Activated CD4-positive, alpha-beta T cell treated with anti-CD3 and anti-CD28 coated beads for 24 hours (primary cell): ENCODE measurements around the gene RNF130.

Experiments used
- DNase-seq, 2 donors: peaks; one replicate each; pipeline ENCODE4 v3.0.0-alpha.2; 2020; ENCODE audit warnings: low read depth in 2 of 2

Gene RNF130, protein sequence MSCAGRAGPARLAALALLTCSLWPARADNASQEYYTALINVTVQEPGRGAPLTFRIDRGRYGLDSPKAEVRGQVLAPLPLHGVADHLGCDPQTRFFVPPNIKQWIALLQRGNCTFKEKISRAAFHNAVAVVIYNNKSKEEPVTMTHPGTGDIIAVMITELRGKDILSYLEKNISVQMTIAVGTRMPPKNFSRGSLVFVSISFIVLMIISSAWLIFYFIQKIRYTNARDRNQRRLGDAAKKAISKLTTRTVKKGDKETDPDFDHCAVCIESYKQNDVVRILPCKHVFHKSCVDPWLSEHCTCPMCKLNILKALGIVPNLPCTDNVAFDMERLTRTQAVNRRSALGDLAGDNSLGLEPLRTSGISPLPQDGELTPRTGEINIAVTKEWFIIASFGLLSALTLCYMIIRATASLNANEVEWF

DNA sequence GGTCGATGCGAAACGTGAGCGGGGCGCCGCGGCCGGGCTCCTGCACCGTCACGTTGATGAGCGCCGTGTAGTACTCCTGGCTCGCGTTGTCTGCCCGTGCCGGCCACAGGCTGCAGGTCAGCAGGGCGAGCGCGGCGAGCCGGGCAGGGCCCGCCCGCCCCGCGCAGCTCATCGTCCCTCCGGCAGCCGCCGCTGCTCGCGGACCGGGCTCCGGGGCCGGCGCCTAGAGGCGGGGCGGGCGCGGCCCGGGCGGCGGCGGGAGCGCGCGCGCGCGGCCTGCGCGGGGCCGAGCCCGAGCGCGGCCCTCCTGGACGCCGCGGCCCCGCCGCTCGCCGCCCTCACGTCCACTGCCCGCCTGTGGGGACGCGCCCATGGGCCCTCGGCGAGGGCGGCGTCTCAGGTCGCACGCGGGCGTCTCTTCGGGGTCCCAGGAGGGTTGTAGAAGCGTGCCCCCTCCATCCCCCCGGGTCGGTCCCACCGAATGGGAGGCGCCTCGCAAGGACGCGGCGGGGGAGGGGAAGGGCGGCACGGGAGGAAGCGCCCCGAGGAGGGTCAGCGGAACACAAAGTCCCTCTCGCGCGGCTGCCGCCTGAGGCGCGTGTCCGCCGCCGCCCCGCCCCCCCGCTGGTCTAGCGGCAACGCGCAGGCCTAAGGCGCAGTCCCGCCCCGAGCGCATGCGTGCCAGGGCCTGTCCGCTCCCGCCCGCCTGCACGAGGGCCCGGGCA lies at the start of gene RNF130:
RNF130 (minus strand) TSS at position 229 of the 725 bp plus-strand sequence; CDS start at position 172, 57 bp downstream.
- peak; percentile 82 to 83 for DNase-seq

DNA sequence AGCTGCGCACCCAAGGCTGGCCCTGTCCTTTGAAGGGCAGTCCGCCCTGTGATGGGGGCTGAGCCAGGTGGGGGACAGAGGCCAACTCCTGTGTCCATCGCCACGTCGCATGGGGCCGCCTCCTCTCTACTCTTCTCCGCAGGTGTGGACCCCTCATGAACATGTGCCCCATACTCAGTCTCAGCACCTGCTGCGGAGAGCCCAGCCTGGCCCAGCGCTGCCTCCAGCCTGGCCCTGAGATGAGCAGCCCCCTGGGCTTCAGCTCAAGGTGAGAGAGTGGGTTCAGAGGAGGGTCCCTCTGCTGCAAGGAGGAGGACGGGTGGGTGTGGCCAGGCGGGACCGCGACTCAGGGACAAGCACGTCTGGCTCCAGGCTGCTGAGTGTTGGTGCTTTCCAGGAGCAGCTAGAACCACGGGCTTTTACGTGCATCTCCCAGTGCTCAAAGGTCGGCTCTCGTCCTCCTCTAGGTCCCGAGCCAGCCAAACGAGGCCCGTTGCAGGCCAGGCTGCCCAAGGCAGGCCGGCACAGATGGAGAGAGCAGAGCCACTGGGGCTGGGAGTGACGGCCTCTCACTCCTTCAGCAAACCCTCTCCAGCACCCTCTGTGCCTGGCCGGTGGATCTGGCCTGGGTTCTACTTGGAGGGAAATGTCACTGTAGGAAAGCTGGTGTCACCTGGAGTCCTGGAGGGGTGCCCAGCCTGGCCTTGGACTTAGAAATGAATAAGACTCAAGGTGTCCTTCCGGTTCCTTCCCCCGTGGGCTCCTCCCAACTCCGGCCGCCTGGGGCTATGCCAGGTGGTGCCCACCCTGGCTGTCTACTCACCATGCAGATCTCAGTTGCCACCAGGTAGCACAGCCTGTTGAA lies 48.9 kb upstream of the RNF130 start:
- DNase-seq = no peak

DNA sequence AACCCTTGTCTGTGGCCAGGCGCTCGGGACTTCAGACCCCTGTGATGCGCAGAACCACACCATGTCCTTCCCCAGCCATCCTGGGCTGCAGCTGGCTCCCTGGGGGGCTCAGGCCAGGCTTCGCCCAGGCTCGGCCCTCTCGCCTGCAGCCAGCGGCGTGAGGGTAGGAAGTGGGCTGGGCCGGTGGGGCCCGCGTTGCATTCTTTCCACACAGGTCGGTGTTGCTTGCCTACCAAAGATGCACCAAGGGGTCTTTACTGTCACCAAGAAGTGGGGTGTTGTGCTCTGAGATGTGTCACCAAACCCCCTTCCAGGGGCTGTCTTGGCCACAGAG lies 48.3 kb upstream of the RNF130 start:
- DNase-seq = no peak

DNA sequence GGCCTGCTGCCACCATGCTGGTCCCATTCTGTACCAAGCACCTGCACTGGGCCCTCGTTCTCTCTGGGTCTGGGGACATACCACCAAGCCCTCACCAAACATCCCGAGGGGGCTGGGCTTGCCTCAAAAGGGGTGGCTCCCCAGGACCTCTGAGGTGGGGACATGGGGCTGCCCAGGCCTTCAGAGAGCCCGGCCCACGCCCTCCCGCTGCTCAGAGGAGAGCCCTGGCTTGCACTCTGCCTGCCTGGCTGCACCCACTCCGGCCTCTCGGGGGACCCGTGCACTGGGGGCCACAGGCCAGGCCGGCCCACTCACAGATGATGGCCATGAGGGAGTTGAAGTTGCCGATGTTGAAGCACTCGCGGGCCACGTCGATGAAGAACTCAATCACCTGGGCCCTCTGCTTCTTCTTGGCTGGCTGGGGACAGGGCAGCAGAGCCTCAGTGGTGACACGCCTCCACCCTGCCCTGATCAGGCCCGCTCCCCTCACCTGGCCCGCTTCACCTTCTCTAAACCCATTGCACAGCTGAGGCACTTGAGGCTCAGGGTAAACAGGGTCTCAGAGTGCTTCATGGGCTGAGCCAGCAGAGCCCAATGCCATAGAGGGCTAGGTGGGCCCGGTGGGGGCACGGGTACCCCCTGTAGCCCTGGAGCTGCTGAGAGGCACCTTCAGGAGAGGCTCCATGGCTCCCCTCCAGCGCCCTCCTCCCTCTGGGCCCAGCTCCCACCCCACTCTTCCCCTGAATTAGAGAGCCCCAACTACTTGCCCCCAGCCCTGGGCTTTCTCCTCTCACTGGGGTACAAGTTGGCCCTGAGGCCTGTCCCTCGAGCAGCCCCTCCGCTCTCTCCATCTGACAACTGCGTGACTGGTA lies 47.7 kb upstream of the RNF130 start:
- no peak for DNase-seq

DNA sequence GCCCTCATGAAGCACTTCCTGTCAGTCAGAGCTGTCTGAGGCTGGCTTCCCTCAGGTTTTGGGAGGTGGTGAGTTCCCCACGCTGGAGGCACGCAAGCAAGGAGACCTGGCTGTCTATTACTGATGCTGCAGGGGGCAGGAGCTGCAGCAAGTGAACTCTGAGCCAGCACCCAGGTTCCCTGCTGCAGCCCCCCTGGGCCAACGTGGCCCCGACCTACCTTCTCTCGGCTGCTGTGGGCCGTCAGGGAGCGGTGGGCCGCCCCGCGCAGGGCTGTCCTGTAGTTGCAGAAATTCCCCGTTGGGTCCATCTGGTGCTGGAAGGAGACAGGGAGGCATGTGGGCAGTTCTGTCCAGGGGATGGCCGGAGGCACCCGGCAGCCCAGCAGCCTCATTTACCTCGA lies 46.8 kb upstream of the RNF130 start:
- DNase-seq = no peak

DNA sequence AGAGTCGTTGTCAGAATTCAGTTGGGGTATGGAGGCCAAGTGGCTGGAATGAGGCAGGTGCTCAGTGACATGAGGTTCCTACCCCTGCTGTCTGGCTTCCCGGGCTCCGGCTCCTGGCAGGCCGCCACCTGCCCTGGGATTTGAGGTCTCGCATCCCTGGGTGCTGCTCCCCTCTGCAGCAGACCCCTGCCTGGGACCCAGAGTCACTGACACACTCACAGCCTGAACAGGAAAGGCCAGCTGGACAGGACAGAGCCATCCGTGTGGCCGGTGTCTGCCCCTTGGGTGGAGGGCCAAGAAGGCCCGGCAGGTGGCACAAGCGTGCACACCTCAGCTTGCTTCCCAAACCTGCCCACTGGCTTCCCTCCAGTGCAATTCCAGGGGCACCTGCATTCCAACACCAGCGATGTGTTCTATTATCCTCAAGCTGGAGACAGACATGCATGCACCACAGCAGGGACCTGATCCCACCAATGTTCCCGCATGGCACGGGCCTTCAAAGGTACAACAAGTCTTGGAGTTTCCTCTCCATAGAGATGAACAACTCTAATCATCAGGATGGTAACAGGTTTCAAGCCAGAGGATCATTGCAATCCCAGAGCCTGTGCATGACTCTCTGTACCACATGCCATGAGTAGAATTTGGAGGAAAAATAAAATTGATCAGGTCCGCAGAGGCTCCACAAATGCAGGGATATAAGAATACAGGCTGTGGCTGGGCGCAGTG lies 45.6 kb upstream of the RNF130 start:
- DNase-seq = no peak

DNA sequence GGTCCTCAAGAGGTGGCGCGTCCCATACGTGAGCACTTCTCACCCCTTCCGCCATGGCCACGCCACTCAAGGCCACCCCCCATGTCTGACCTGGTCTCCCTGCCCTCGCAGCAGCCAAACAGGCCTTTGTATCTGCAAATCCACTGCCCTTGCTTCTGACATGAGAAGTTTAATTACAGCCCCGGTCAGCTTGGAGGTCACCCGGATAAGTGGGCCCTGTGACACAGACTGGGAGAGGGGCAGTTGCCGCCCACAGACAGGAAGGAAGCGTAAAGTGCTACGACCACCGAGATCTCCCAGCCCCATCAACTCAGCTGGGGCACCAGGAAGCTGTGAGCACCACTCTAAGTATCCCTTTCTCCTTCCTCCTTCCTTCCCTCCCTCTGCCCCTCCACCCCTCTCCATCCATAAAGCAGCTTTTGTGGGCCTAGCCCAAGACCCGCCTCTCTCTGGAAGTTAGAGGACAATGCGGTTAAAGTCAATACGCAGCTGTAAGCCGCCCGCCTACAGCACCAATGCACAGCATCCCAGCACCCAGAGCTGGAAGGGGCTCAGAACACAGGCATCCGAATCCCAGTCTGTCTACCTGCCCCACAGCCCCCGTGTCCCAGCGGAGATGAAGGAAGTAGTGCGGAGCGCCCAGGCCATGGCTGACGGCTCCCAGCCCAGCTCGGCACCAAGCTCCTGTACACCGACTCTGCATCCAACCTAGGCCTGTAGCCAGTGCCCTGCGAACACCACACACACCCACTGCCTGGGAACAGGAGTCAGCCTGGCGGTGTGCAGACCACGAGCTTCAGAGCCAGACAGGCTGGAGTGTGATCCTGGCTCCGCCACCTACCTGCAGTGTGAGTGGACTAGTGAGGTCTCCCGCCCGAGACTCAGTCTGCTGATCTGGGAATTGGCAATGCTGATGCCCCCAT lies 44.8 kb upstream of the RNF130 start:
- DNase-seq = no peak

DNA sequence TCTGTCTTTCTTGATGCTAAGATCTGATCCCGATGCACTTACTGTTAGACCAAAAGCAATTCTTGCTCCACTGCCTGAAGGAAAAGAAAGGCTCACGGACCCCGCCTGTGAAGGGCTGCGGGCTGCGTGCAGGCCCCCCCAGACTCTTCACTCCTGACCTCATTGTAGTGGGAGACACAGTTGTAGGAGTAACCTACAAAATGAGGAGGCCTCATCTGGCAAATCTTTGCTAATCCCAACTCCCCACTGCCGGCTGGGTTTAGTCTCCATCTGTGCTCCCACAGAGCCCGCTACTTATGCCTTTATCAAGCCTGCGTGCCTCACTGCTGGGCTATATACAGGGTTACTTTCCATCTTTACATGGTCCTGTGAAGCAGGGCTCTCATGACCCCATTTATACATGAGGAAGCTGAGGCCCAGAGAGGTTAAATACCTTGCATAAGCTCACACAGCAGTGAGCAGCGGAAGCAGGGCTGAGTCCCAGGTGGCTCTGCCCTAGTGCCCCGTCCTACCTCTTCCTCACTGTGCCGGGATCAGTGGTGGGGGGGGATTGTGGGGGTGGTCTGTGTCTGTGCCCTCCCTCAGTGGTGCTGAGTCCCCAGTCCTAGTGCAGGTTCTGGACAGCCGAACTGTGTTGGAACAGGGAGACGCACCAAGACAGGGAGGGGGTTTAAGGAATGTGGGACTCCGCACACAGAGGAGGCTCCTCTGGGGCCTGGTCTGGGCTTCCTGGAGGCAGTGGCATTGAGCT lies 43.9 kb upstream of the RNF130 start:
- DNase-seq = no peak

DNA sequence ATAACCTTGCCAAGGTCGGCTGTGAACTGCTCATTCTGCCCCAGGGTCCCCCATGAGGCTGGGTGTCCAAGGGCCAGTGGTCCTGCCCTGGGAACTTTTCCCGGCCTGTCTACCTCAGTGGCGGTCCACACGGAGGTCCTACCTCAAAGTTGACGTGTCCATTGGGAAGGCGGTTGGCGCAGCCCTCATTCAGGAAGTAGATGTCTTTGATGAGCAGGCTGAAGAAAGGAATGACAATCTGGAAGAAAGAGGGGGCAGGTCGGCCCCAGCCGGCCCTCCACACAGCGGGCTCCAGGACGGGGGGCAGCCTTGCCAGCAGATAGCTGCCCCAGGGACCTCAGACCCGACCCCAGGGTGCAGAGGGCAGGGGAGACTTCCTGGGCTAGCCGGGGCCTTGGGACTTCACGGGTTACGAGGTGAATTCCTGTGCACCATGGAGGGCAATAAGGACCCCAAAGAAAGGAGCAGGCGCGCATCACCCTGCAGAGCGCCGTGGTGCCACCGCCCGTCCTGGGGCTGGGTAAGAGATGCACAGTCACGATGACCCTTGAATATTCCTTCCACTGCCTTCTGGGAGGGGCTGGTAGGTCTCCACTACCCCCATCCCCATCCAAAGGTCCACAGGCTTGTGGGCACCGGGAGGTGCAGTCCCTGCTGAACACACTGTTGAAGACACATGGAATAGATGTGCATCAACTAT lies 42.9 kb upstream of the RNF130 start:
- no peak for DNase-seq

DNA sequence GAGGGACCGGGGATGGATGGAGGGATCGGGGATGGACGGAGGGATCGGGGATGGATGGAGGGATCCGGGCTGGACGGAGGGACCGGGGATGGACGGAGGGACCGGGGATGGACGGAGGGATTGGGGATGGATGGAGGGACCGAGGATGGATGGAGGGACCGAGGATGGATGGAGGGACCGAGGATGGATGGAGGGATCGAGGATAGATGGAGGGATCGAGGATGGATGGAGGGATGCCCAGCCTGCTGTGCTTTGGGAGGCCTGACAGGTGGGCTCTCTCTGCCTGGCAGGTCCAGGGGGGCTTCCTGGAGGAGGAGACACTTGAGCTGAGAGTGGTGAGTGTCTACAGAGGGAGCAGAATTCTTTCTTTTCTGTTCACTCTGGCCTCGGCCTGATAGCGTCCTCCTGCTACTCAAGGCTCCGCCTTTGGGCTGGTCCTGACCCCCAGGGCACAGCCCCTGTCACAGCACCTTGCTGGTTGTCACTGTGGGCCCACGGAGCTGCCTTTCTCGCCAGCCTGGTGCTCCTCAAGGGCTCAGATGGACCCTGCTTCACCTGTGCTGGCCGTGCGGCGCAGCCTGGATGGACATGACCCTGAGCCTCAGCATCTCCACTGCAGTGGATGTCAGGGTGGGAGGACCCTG lies 42.2 kb upstream of the RNF130 start:
- DNase-seq = no peak

DNA sequence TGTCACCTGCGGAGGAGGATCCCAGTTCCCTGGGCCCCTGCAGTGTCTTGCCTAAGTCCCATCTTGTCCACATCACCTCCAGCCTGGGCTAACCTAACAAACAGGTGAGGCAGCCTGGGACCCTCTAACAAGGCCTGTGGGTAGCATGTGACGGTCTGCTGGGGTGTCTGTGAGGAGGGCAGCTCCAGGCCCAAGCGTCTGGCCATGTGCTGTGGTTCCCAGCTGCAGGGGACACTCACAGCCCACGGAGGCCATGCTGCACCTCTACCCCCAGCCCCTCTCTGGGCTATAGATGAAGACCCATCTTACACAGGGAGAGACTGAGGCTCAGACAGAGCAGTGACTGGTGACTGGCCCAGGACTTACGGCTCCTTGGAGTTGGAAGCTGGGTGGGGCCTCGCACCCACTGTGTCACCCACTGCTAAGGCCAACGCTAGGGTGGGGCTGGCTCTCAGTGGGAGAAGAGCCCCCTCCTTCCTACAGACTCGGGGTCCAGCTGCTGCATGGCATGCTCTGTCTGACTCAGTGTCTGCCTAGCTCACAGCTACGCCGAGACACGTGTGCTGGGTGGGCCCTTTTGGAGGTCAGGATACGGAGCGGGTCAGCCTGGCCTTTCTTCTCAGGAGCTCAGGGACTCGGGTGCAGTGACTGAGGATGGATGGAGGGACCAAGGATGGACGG lies 40.8 kb upstream of the RNF130 start:
- DNase-seq = no peak

DNA sequence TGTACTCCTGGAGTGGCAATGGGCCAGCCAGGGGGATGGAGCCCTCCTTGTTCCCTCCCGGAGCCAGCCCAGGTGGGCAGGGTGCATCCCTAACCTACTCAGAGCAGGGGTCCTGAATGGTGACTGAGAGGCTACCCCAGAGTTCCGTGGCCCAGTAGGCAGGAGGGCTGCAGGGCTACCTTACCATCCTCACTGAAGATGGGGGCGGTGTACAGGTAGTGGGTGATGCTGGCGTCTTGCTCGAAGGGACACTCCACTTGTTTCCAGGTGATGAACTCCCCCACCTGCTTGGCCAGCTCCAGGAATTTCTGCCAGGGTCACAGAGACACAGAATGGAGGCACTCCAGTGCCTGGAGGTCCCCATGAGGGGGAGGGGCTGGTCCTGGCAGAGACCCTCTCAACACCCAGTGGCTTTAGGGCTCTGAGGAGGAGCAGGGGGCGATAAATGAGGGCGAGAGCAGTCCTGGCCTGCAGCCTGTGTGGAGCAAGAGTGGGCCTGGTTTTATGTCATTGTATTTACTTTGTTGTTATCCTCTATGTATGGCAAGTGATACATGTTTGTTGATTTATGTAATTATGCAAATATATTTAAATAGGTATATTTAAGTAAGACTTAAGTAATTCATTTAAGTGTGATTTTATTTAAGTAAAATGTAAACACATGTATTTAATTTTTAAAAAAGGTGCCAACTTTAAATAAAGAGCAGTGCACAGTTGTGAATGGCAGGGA lies 39.9 kb upstream of the RNF130 start:
- DNase-seq = no peak

DNA sequence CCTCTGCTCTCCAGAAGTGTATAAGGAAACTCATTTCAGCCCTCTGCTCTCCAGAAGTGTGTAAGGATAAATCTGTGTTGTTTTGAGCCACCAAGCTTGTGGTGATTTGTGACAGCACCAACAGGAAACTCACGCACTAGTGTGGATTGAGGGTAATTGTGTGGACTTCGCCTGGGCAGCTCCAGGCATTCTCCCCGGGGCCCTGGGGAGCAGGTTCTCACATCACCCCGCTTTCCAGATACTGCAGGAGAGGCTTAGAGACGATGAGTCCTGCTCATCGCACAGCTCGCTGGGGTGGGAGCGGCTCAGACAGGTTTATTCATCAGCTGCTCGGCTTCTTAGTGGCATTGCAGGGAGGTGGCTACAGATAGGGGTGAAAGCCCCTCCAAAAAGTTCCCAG lies 38.4 kb upstream of the RNF130 start:
- no peak for DNase-seq

DNA sequence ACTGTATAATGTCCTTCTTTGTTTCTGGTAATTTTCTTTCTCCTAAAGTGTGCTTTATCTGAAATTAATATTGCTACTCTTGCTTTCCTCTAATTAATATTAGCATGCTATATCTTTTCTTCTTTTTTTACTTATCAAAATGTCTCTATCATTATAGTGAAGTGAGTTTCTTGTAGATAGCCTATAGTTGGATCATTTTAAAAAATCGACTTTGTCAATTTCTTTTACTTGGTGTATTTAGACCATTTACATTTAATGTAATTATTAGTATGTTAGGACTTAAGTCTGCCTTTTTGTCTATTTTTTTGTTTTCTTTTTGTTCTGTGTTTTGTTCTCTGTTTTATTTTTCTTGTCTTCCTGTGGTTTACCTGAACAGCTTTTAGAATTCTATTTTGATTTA lies 35.4 kb upstream of the RNF130 start:
- DNase-seq = no peak

DNA sequence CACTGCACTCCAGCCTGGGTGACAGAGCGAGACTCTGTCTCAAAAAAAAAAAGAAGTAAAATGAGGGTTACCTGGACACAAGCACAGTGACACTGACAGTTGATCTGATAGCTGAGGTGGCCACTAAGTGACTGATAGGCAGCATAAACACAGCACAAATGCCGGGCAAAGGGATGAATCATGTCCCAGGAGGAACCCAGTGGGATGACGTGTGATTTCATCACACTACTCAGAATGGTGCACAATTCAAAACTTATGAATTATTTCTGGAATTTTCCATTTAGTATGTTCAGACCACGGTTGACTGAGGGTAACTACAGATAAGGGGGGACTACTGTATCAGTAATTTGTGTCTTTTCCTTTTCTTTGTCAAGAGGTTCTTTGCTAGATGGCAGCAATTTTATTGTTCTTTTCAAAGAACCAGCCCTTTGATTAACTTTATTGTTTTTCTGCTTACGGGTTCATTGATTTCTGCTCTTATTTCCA lies 34.3 kb upstream of the RNF130 start:
- DNase-seq = no peak

DNA sequence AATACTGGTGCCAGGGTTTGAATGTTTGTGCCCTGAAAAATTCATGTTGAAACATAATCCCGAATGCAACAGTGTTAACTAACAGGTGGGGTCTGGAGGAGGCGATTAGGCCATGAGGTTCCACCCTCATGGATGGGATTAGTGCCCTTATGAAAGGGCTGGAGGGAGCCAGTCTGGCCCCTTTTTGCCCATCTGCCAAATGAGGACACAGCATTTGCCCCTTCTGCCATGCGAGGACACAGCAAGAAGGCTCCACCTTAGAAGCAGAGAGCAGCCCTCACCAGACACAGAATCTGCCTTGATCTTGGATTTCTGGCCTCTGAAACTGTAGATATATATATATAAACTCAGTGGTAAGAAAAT lies 32.6 kb upstream of the RNF130 start:
- DNase-seq = no peak
